ELR (cell line): Measurements from ENCODE around the gene PCCA.
A peak's percentile ranks its signal among the peaks of the same experiment; 100 is the strongest.
"Not testable (repeated sequence)": the region's sequence is repeated elsewhere in the genome, so short reads cannot be mapped to it uniquely, and the experiment has no call there.

Experiments used
- DNase-seq: peaks from one replicate; pipeline ENCODE4 v3.0.0-alpha.2; 2015; ENCODE audit warnings: low read depth

PCCA gene

GRCh38 chr13:100140441-100140840, 51.5 kb downstream of the PCCA start:
- no peak for DNase-seq

DNA sequence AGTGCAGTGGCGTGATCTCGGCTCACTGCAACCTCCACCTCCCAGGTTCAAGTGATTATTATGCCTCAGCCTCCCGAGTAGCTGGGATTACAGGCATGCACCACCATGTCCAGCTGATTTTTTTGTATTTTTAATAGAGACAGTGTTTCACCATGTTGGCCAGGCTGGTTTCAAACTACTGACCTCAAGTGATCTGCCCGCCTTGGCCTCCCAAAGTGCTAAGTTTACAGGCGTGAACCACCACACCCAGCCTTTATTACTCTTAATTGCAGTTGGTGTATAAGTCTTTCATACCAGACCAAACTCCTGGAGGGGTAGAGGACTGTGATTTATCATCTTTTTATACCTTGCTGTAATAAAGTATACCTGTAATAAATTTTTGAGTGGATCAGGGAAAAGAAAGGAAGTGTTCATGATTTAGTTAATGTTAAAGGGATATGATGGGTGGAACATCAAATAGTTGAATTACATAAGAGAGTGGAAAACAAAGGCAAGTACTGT, 52.6 kb downstream of the PCCA start:
- DNase-seq, result not testable (repeated sequence)

DNA sequence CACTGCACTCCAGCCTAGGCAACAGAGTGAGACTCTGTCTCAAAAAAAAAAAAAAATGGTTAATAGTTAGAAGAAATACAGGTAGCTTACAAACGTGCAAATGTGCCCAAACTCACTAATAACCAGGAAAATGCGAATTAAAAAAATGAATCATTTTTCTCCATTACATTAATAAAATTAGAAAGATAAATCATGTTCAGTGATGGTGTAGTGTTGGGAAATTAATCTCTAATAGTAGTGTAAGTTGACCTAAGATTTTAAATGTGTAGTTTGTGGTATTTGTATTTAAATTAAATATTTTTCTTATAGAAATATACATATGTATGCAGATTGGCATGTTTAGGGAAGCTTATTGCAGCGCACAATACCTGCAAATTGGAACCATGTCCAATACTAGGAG, 57.6 kb downstream of the PCCA start:
- DNase-seq, result no peak

GRCh38 chr13:100147825-100148224, 58.9 kb downstream of the PCCA start:
- no peak for DNase-seq

DNA sequence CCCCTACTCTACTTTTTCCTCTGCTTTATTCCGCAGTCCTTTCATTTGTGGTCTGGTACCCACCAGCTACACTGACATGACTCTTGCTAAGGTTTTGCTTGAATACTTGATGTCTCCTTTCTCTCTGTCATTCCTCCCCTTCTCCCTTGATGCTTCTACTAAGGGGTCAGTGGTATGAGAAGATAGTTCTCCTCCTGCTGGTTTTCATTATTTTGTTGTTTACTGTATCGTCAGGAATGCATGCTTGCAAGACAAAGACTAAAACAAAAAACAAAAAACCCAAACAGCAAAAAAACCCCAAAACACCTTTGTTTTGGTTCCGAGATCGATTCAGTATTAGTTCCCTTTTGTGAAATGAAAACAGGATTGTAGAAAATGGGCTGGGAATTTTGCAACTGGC, 59.5 kb downstream of the PCCA start:
- DNase-seq, result no peak

DNA sequence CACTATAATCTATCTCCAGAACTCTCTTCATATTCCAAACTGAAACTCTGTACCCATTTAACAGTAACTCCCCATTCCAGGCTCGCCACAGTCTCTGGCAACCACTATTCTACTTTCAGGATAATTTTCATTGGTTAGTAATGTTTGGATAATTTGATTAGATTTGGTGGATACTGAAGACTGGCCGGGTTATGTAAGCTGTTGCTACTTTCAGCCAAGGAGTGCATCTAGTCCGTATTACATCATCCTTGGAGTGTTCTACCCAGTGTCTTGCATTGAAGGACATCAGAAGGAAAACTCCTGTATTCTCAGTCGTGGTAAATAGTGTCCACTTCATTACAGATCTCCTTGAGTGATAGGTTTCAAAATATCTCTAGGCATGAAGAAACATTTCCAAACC, 60.5 kb downstream of the PCCA start:
- DNase-seq, result no peak

DNA sequence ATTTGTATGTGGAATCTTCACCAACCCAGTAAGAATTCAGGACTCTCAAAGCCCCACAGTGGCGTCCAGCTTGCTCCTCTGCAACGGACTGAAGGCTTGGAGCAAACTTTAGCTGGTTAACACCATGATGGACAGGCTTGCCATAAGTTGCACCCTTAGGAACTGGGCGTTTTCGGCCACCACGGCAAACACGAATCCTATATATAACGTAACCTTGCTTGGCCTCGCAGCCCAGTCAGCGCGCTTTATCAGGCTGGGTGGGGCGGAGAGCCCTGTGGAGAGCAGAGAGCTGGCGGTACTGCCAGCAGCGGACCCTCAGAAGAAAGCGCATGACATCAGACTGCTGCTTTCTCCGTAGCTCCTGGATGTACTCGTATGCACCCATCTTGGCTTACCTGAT, 61.8 kb downstream of the PCCA start:
- DNase-seq, result not testable (repeated sequence)

GRCh38 chr13:100154842-100155416, 66.0 kb downstream of the PCCA start:
- DNase-seq, result no peak

- peak; percentile 18 for DNase-seq
These were observed 67.9 kb downstream of the PCCA start for GRCh38 chr13:100156788-100157187.

- no peak for DNase-seq
These were observed 69.7 kb downstream of the PCCA start for GRCh38 chr13:100158569-100158968.

GRCh38 chr13:100159584-100159983, 70.7 kb downstream of the PCCA start:
- no peak for DNase-seq

DNA sequence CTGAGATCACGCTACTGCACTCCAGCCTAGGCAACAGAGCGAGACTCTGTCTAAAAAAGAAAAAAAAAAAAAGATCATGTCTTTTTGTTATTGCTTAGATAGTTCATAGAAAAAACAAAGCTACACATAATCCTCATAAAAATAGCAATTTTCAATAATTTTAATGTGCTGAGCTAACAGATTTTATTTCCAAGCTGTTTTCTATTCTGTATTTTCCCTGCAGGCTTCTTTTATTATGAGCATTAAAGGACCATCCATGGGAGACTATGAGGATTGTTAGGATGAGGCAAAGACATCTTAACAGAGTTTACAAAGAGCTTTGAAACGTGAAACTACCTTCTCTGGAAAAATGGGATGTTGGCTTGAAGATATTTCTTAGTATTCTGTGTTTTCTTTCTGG, 71.6 kb downstream of the PCCA start:
- no peak for DNase-seq

GRCh38 chr13:100163375-100163774, 74.5 kb downstream of the PCCA start:
- no peak for DNase-seq

DNA sequence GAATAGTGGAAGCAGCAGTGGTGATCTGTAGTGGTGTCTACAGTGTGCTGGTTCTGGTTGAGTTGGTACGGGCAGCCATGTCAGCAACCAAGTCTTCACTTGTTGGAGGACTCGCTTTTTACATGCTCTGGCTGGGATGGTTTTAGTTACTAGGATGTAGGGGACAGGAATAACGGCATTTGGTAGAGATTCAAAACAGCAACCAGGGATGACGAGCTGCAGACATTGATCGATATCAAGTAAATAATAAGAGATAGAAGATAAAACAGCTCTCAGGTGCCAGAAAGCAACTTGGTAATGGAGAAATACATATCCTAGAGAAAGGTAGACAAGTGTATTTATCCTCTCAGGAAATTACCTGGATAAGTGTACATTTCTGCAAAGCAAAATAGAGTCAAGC, 84.3 kb downstream of the PCCA start:
- no peak for DNase-seq

- not testable (repeated sequence) for DNase-seq
These were observed 85.6 kb downstream of the PCCA start for GRCh38 chr13:100174455-100174854.

DNA sequence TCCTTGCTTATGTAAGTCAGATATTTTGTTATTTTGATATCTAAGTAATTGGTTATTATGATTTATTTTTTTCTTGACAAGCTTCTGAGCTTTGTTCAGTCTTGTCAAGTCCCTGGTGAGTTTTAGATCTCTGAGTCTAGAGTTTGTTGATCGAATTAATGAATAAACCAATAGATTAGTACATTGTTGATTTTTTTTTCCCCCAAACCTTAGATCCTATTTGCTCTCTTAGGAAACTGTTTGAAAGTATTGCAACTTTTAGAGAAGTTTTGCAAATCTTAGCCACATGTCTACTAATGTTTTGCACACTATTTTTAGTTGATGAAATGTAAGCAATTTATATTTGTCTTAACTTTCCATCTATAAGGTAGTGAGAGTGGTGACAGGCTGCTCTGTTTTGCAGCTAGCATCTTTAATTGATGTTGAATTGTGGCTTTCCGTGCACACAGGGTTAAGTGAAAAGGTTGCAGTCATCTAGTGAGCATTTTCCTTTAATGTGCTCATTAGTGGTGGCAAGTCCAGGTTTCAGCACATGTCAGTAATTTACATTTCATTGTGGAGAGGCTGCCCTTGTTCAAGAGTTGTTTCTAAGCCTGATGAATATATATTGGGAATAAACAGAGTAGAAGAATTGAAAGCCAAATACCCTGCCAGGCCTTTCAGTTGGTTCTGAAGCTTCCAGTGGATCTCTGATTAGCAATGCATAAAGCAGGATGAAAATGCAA, 86.3 kb downstream of the PCCA start:
- no peak for DNase-seq

DNA sequence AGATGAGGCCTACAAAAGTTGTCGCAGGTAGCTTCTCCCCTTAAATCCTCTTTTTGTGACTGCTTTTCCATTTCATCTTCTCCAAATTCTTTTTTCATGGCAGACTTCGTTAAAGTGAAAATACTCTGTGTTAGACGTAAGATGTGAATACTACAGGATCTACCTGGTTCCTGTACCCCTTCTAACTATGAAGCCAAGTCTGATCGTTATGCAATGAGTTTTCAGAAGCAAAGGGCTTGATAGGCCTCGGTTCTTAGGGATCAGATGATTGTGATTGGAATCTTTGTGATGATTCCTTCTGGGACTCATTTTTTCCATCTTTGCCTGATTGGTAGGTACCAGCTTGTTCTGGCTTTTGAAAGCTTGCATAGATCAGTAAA, 86.9 kb downstream of the PCCA start:
- DNase-seq, result no peak

DNA sequence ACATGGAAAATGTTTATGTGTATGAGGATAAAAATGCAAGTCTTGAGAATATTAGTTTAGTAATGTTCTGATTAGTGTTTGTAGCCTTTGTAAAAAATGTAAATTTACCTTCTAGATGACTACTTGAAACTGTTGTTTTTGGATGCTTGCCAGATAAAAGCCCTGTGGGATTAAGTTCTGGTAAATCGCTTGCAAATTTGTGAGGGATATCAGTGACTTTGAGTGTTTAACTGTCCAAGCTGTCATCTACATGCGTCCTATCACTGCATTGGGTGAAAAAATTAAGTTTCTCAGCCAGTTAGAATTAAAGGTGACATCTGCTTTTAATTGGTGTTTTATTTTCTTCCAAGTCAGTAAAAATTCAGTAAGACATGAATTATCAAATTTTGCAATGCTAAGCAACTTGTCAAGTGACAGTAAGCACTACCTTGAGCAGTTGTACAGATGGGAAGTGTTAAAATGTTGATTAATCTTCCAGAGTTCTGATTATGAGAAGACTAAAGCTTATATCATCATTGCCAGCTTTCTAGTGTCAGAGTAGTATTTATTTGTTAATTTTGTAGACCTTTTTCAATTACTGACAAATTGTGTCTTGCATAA, 88.0 kb downstream of the PCCA start:
- DNase-seq, result peak; percentile 15

DNA sequence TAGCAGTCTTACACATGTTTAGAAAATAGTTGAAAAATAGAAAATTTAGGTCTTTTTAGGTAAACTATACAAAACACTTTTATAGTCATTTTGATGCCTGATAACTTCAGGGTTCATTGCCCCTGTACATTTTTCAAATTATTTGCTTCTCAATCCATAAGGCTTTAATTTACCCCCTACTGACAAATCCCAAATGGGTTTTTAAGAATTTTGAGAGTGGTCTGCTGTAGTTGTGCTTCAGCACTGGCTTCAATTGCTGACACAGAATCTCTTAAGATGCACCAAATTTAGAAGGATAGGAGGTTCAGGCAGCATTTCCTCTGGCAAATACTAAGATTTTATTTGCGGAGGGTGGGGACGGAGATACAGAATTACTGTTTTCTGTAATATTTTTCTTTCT, 89.4 kb downstream of the PCCA start:
- DNase-seq, result no peak

DNA sequence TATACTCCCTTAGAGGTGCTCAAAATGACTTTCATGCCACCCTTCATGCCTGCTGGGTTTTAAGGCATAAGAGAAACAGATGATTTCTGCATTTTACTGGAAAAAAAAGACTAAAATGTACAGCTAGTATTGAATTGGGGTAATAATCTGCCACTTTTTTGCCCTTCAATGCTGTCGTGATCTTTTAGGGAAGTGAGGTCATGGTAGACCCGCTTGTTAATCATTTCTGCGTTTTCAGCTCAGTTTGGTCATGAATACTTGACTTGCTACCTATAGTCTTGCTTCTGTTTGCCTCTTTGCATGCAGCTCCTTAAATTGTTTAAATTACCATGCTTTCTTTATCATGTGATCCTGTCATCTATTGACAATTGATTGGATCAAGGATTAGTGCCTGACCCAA, 90.4 kb downstream of the PCCA start:
- DNase-seq, result no peak

GRCh38 chr13:100182900-100183490, 94.1 kb downstream of the PCCA start:
- DNase-seq, result no peak

- DNase-seq, result no peak
These were observed 95.2 kb downstream of the PCCA start for GRCh38 chr13:100184095-100184494.

DNA sequence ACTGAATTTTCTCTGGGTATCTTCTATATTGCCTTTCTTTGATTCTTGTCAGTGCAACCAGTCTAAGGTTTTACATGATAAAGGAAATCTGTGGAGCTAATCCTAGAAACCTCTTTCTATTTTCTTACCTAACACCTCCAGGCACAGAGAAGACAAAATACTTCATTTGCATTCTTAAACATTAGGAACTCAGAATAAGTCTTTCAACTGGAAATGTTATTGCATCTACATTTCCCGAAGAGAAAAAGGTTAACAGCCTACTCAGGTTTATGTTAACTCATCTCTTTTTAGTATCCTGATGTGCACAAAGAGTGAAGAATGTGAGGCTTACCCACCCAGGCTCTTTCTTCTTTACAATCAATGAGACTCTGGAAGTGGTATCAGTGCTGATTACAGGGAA, 106.7 kb downstream of the PCCA start:
- no peak for DNase-seq
